GM21529 (cell line): Measurements from ENCODE around the gene SIM1.
"Not testable (repeated sequence)": the region's sequence is repeated elsewhere in the genome, so short reads cannot be mapped to it uniquely, and the experiment has no call there.

Experiments used
- ATAC-seq: cut with Tn5 transposase; IDR thresholded peaks from one replicate; pipeline ENCODE4 v1.9.1; 2021; ENCODE audit not compliant: unreplicated experiment

The SIM1 gene

GRCh38 chr6:100363651-100364050 lies 101.1 kb downstream of the SIM1 start:
- ATAC-seq, result no peak

GRCh38 chr6:100354736-100355641 lies 109.7 kb downstream of the SIM1 start:
- not testable (repeated sequence) for ATAC-seq

GRCh38 chr6:100353276-100354015 lies 111.3 kb downstream of the SIM1 start:
- ATAC-seq, result no peak

- no peak for ATAC-seq
Observed at GRCh38 chr6:100350139-100350538, 114.6 kb downstream of the SIM1 start.

- no peak for ATAC-seq
Observed at GRCh38 chr6:100349366-100349765, 115.4 kb downstream of the SIM1 start.

DNA sequence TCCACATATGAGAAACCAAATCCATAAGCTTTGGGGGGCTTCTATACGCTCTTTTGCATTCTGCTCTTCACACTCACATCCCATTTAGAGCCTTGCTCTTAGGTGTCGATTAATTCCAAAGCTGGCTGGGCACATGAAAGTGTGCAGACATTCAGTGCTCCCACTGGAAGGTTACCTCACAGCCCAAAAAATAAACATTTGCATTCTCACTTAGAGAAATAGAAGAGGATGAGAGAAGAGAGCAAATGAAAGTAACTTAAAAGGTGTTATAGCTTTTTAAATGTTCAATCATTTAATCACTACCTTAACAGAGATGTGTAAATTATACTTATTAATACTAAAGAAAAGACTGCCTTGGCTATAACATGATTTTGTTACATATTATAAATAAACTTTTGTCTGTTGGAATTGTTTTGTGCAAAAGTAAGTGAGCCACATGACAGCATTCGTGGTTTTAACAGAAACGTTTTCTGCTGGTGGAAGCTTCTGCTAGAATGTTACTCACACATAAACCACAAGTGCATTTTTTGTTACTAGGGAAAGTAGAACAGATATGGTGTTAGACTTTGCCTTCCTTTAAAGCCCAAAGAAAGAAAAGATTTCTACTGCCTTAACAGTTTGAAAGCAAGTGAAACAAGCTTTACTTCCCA lies 116.7 kb downstream of the SIM1 start:
- ATAC-seq, result no peak

GRCh38 chr6:100346828-100347227 lies 117.9 kb downstream of the SIM1 start:
- no peak for ATAC-seq

- ATAC-seq, result no peak
Observed at GRCh38 chr6:100346203-100346602, 118.5 kb downstream of the SIM1 start.

GRCh38 chr6:100344761-100345160 lies 120.0 kb downstream of the SIM1 start:
- ATAC-seq, result no peak

DNA sequence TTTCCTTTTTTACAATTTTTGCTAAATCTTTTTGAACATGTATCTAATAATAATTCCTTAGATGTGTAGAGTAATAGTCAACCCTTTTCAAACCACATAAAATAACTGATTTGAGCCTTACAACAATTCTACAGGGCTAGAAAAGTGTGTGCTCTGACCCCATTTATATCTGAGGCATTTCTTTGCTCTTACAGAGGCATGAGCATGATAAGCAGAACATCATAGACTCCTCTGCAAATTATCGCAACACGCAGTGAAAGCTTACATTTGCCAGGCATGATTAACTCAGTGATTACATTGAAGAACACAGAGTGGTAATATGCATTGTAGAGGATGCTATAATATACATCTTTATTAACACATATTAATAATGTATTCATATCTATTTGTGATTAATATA lies 120.4 kb downstream of the SIM1 start:
- ATAC-seq, result no peak

DNA sequence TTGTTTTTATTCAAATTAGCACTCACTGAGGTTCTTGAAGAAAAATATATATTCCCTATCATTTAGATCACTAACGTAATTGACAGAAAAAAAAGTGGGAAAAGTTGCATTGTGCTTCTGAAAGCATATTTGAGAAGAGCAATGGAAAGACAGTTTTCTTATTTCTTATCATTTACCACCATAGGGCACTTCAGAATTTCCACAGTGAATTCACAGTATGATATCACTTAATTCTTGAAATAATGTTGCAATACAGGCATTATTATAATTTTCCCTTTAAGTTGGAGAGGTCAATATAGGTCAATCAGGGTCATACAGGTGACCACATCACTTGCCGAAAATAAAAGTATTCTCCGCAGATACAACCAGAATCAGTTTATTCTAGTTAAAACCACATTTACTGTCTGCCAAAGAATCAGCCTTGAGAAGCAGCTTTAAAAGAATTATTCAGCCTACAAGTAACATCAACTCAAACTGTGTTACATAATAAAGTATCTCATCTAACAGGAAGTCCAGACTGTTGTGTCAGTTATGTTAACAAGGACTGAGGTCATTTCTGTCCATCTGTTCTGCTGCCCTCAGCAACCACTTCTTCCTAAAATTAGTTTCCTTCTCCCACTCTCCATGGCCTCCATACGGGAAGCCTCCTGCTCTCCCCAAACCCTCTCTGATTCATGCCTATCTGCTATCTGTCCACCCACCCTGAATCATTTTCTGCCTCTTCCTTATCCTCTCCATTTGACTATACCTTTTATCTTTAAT lies 121.2 kb downstream of the SIM1 start:
- ATAC-seq, result no peak

GRCh38 chr6:100342830-100343229 lies 121.9 kb downstream of the SIM1 start:
- no peak for ATAC-seq

DNA sequence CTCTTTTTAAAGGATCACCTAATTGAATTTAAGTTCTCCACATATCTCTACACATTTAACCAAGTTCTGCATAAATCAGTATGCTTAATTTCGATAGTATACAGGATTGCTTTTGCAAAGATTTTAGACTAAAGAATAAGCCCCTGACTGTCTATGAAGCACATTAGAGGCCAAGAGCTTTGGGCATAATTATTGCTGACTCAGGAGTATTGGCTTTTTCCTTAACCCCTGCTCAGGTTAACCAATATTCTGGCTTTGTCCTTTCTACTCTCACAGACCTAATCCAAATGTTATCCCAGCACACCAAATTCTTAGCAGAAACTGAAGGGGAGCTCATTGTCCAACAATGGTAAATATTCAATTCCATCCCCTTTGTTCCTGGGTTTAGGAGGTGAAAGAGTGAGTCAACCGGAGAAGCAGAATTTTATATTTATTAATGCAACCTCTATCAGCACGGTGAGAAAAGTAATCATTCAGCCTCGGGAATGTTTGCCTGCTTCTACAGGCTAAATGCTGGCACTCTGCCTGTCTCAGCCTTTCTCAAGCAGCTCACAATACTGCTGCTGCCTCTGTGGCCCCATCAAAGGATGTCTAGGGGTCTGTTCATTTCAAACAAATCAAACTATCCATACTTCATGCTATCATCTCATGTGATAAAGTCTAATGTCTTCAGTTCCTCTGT lies 125.0 kb downstream of the SIM1 start:
- no peak for ATAC-seq

DNA sequence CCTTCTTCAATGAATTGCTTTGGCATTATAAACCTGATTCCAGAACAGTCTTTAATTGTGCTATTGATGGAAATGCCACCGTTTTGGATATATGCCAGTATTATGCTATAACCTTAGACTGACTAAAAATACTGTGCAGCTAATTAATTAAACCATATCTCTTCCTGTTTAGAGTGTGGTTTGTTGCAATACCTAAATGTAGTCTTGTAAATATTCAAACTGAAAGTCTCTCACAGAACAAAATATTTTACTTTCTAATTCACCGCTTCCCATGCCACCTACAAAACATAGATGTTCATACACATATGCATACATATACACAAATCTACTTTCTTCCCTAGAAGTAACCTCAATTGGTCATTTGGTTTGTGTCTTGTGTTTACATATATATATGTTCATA lies 126.6 kb downstream of the SIM1 start:
- no peak for ATAC-seq

DNA sequence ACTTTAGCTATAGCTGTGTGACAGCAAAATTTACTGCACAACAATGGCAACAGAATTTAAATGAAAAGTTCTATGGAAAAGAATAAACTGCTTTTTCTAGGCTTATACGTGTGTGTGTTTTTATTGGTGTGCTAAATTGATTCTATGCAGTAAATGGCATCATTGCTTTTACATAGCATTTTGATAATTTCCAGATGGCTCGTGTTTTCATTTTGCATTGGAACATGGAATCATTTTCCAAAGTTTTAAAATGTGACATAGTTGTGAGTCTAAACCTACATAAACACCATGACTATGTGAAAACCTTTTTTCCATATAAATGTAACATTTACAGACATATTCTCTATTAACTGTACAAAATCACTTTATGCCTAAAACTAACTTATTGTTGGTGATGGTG lies 127.8 kb downstream of the SIM1 start:
- no peak for ATAC-seq

GRCh38 chr6:100335991-100336390 lies 128.7 kb downstream of the SIM1 start:
- ATAC-seq, result no peak
